A673 (cell line): ENCODE measurements around the gene B3GNT8. TPM values are rescaled to one million over a fixed set of nuclear protein-coding genes. Genes with fewer than 3 reads are reported as not detected.
A peak's percentile ranks its signal among the peaks of the same experiment; 100 is the strongest.

Experiments
- BruUV-seq: library from RNA; stranded (reverse); fragments of 400-500 nt; replicated peaks from 2 replicates; lab custom pipeline; 2021; lab: Mats Ljungman, UMichigan
- CTCF ChIA-PET: fragments of 300-600 bp; sonication (Branson Sonifier 250); formaldehyde crosslinking; loops from one replicate; lab custom pipeline; 2022; ENCODE audit warnings: antibody characterized with exemption; lab: Charles Lee
- POLR2A ChIA-PET: fragments of 300-600 bp; sonication (Branson Sonifier 250); formaldehyde crosslinking; loops from one replicate; lab custom pipeline; 2022; ENCODE audit warnings: antibody characterized with exemption; ENCODE audit not compliant: low non-redundant PET; lab: Charles Lee
- DNase-seq: peaks from one replicate; pipeline ENCODE4 v3.0.0-alpha.2; 2015; ENCODE audit warnings: low spot score
- H3K27ac ChIP-seq: fragments of 200-600 bp; sonication (generic); 2 replicates; pipeline ENCODE4 v1.5.1; 2016; ENCODE audit warnings: mixed run types, low read depth, mild to moderate bottlenecking, mixed read lengths, antibody characterized with exemption, low read length; ENCODE audit not compliant: poor library complexity, severe bottlenecking
- H3K27me3 ChIP-seq: fragments of 200-600 bp; sonication (generic); replicated peaks from 2 replicates; pipeline ENCODE4 v1.6.1; 2017; ENCODE audit warnings: mixed run types, low read depth, mild to moderate bottlenecking, mixed read lengths, antibody characterized with exemption, low read length; ENCODE audit not compliant: insufficient read depth, poor library complexity
- H3K36me3 ChIP-seq: fragments of 200-600 bp; sonication (generic); 2 replicates; pipeline ENCODE4 v1.6.1; 2016; ENCODE audit warnings: mixed run types, mild to moderate bottlenecking, mixed read lengths, antibody characterized with exemption, low read length; ENCODE audit not compliant: insufficient read depth, poor library complexity, severe bottlenecking
- H3K4me1 ChIP-seq: fragments of 200-600 bp; sonication (generic); 2 replicates; pipeline ENCODE4 v1.6.1; 2017; ENCODE audit warnings: mixed run types, mild to moderate bottlenecking, mixed read lengths, antibody characterized with exemption, low read length; ENCODE audit not compliant: insufficient read depth, poor library complexity, severe bottlenecking
- H3K4me3 ChIP-seq: fragments of 200-600 bp; sonication (generic); 2 replicates; pipeline ENCODE4 v1.5.1; 2016; ENCODE audit warnings: low read depth, mixed run types, mild to moderate bottlenecking, mixed read lengths, low read length; ENCODE audit not compliant: poor library complexity, severe bottlenecking
- H3K9me3 ChIP-seq: fragments of 200-600 bp; sonication (generic); 2 replicates; pipeline ENCODE4 v1.6.1; 2016; ENCODE audit warnings: mixed run types, low read depth, mild to moderate bottlenecking, mixed read lengths, antibody characterized with exemption, low read length; ENCODE audit not compliant: poor library complexity, severe bottlenecking
- CTCF ChIP-seq: fragments of 300-800, 200-600 bp; sonication (generic); conservative IDR thresholded peaks from 2 replicates; pipeline ENCODE4 v1.5.1; 2017; ENCODE audit warnings: low read depth, mild to moderate bottlenecking, antibody characterized with exemption, low read length, moderate library complexity, mixed read lengths
- EZH2 ChIP-seq: fragments of 200-600 bp; sonication (generic); IDR thresholded peaks from 2 replicates; pipeline ENCODE4 v1.6.1; 2017; ENCODE audit warnings: borderline replicate concordance, low read depth, mild to moderate bottlenecking, mixed read lengths, antibody characterized with exemption, low read length; ENCODE audit not compliant: poor library complexity, severe bottlenecking
- intact Hi-C: fragments of 100-400 bp; cut with micrococcal nuclease; formaldehyde crosslinking; loops from one replicate; pipeline ENCODE4 v1.10.0; 2022; ENCODE audit not compliant: unreplicated experiment
- total RNA-seq: library from RNA; stranded (reverse); gene quantifications from 2 replicates; pipeline ENCODE4 v1.2.3, GENCODE V29; 2021

B3GNT8 gene
- total RNA-seq, 1 experiment from 2014 or later, result 0.41 TPM

GRCh38 chr19:41377977-41378709, 49.0 kb downstream of the B3GNT8 start:
- DNase-seq, result peak; percentile 58

GRCh38 chr19:41376998-41377365, 50.2 kb downstream of the B3GNT8 start:
- Histone ChIP-seq H3K9me3 (no peaks in the 10 kb centered on the region), H3K4me3 (peak overlapping the region; percentile 55), H3K36me3 (no peaks in the 10 kb centered on the region), H3K4me1 (peaks cover 10% of the 10 kb centered on the region), H3K27ac (peak overlapping the region; percentile 35), H3K27me3 (no peaks in the 10 kb centered on the region)
- intact Hi-C loops, result no loop called here
- POLR2A ChIA-PET, result no interaction called here
- CTCF ChIA-PET, result no interaction called here
- TF ChIP-seq EZH2 (no peak), CTCF (no peak)
- DNase-seq, result no peak
- BruUV-seq, result no TSS peak

More at GRCh38 chr19:41377977-41378709, 49.0 kb downstream of the B3GNT8 start:
- Histone ChIP-seq H3K4me1 (peaks cover 10% of the 10 kb centered on the region), H3K27ac (no peak overlapping the region), H3K27me3 (no peaks in the 10 kb centered on the region), H3K9me3 (no peaks in the 10 kb centered on the region), H3K36me3 (no peaks in the 10 kb centered on the region), H3K4me3 (no peak overlapping the region)
- ChIA-PET CTCF (interaction anchor here (0.7 kb wide), 1 partner anchor 223 kb away, joined by 5 read pairs; no protein-coding TSS in a partner anchor), POLR2A (no interaction called here)
- intact Hi-C loops, result no loop called here
- no TSS peak for BruUV-seq
- TF ChIP-seq CTCF, result 0 out of 2 replicates have a peak, but pooled peaks have one; percentile 23
- no peak for TF ChIP-seq EZH2

- ChIA-PET POLR2A (no interaction called here), CTCF (no interaction called here)
- TF ChIP-seq CTCF (no peak), EZH2 (no peak)
- Histone ChIP-seq H3K9me3 (no peaks in the 10 kb centered on the region), H3K27ac (peak within 1 kb of the TSS; percentile 35), H3K27me3 (no peaks in the 10 kb centered on the region), H3K36me3 (no peaks in the 10 kb centered on the region), H3K4me3 (peak within 1 kb of the TSS; percentile 55), H3K4me1 (peaks cover 10% of the 10 kb centered on the region)
- intact Hi-C loops, result no loop called here
- DNase-seq, result peak; percentile 44
- no TSS peak for BruUV-seq
Measured at GRCh38 chr19:41376241-41376997, 50.8 kb downstream of the B3GNT8 start, which contains the start of gene TMEM91. Gene TMEM91 (plus strand): TSS chr19:41376533. CDS start chr19:41378310, 1,777 bp downstream.

Other genes with a start within 250 kb of the B3GNT8 start
- gene CYP2S1, start 234.2 kb downstream of the B3GNT8 start, total RNA-seq, result 0.19 and 0.24 TPM in 2 replicates
- 0.92 and 1.0 TPM in 2 replicates for gene AXL, start 208.2 kb downstream of the B3GNT8 start, total RNA-seq
- gene HNRNPUL1, start 163.0 kb downstream of the B3GNT8 start, total RNA-seq, result 342 and 344 TPM in 2 replicates
- gene CCDC97, start 117.2 kb downstream of the B3GNT8 start, total RNA-seq, result 40.8 and 41.8 TPM in 2 replicates
- gene TGFB1, start 73.5 kb downstream of the B3GNT8 start, total RNA-seq, result 92.4 and 102 TPM in 2 replicates
- 9.9 and 10.7 TPM in 2 replicates for gene B9D2, start 63.2 kb downstream of the B3GNT8 start, total RNA-seq
- 4.9 and 8.7 TPM in 2 replicates for gene TMEM91, start 50.8 kb downstream of the B3GNT8 start, total RNA-seq
- 35.0 and 43.1 TPM in 2 replicates for gene EXOSC5, start 30.0 kb downstream of the B3GNT8 start, total RNA-seq
- 14.7 and 15.9 TPM in 2 replicates for gene BCKDHA, start 29.6 kb downstream of the B3GNT8 start, total RNA-seq
- gene DMAC2, start 12.5 kb upstream of the B3GNT8 start, total RNA-seq, result 86.5 and 96.6 TPM in 2 replicates
- not detected in 2 replicates for gene ERICH4, start 15.8 kb upstream of the B3GNT8 start, total RNA-seq
- gene CEACAM21, start 148.8 kb upstream of the B3GNT8 start, total RNA-seq, result 4.3 and 6.1 TPM in 2 replicates
- gene CEACAM4, start 199.7 kb upstream of the B3GNT8 start, total RNA-seq, result not detected in 2 replicates